ENCODE data around the gene RIC1.

Gene RIC1

GRCh38 chr9:5735072-5735471, 106.2 kb downstream of the RIC1 start:
- H3K27ac ChIP-seq (ENCODE audit: low read depth, low read length): no peak overlapping the region

GRCh38 chr9:5736563-5737346, 107.8 kb downstream of the RIC1 start:
- no peak overlapping the region for H3K27ac ChIP-seq (ENCODE audit: low read depth, low read length)
- H3K27me3 ChIP-seq (ENCODE audit: control insufficient read depth, insufficient read depth, low read length): no peaks in the 10 kb centered on the region
- H3K4me3 ChIP-seq (ENCODE audit: low read depth, low read length): no peak overlapping the region
- H3K9me3 ChIP-seq (ENCODE audit: control insufficient read depth, insufficient read depth, low read length): no peaks in the 10 kb centered on the region
- H3K36me3 ChIP-seq (ENCODE audit: control insufficient read depth, insufficient read depth, low read length): peaks cover 14% of the 10 kb centered on the region
- H3K9ac ChIP-seq (ENCODE audit: low read depth, low read length): no peak overlapping the region
- H3K4me1 ChIP-seq (ENCODE audit: control insufficient read depth, insufficient read depth, low read length): no peaks in the 10 kb centered on the region

More at GRCh38 chr9:5735072-5735471, 106.2 kb downstream of the RIC1 start:
- Histone ChIP-seq H3K4me3 (ENCODE audit: low read depth, low read length) (no peak overlapping the region), H3K4me1 (ENCODE audit: control insufficient read depth, insufficient read depth, low read length) (no peaks in the 10 kb centered on the region), H3K27me3 (ENCODE audit: control insufficient read depth, insufficient read depth, low read length) (no peaks in the 10 kb centered on the region), H3K9ac (ENCODE audit: low read depth, low read length) (no peak overlapping the region), H3K9me3 (ENCODE audit: control insufficient read depth, insufficient read depth, low read length) (no peaks in the 10 kb centered on the region), H3K36me3 (ENCODE audit: control insufficient read depth, insufficient read depth, low read length) (peaks cover 16% of the 10 kb centered on the region)

- Histone ChIP-seq H3K27ac (ENCODE audit: low read depth, low read length) (no peak overlapping the region), H3K4me1 (ENCODE audit: control insufficient read depth, insufficient read depth, low read length) (no peaks in the 10 kb centered on the region), H3K4me3 (ENCODE audit: low read depth, low read length) (no peak overlapping the region), H3K27me3 (ENCODE audit: control insufficient read depth, insufficient read depth, low read length) (no peaks in the 10 kb centered on the region), H3K36me3 (ENCODE audit: control insufficient read depth, insufficient read depth, low read length) (peaks cover 42% of the 10 kb centered on the region), H3K9ac (ENCODE audit: low read depth, low read length) (no peak overlapping the region), H3K9me3 (ENCODE audit: control insufficient read depth, insufficient read depth, low read length) (no peaks in the 10 kb centered on the region)
Measured at GRCh38 chr9:5743109-5743508, 114.2 kb downstream of the RIC1 start.

GRCh38 chr9:5748438-5748837, 119.5 kb downstream of the RIC1 start:
- H3K36me3 ChIP-seq (ENCODE audit: control insufficient read depth, insufficient read depth, low read length): peaks cover 56% of the 10 kb centered on the region
- no peak overlapping the region for H3K9ac ChIP-seq (ENCODE audit: low read depth, low read length)
- H3K9me3 ChIP-seq (ENCODE audit: control insufficient read depth, insufficient read depth, low read length): no peaks in the 10 kb centered on the region
- no peak overlapping the region for H3K27ac ChIP-seq (ENCODE audit: low read depth, low read length)
- H3K4me3 ChIP-seq (ENCODE audit: low read depth, low read length): no peak overlapping the region
- H3K4me1 ChIP-seq (ENCODE audit: control insufficient read depth, insufficient read depth, low read length): no peaks in the 10 kb centered on the region
- H3K27me3 ChIP-seq (ENCODE audit: control insufficient read depth, insufficient read depth, low read length): no peaks in the 10 kb centered on the region

- no peak overlapping the region for H3K4me3 ChIP-seq (ENCODE audit: low read depth, low read length)
- H3K4me1 ChIP-seq (ENCODE audit: control insufficient read depth, insufficient read depth, low read length): no peaks in the 10 kb centered on the region
- peaks cover 55% of the 10 kb centered on the region for H3K36me3 ChIP-seq (ENCODE audit: control insufficient read depth, insufficient read depth, low read length)
- no peaks in the 10 kb centered on the region for H3K9me3 ChIP-seq (ENCODE audit: control insufficient read depth, insufficient read depth, low read length)
- no peak overlapping the region for H3K27ac ChIP-seq (ENCODE audit: low read depth, low read length)
- H3K27me3 ChIP-seq (ENCODE audit: control insufficient read depth, insufficient read depth, low read length): no peaks in the 10 kb centered on the region
- H3K9ac ChIP-seq (ENCODE audit: low read depth, low read length): no peak overlapping the region
Measured at GRCh38 chr9:5749306-5749705, 120.4 kb downstream of the RIC1 start.

- Histone ChIP-seq H3K27me3 (ENCODE audit: control insufficient read depth, insufficient read depth, low read length) (no peaks in the 10 kb centered on the region), H3K9ac (ENCODE audit: low read depth, low read length) (no peak overlapping the region), H3K27ac (ENCODE audit: low read depth, low read length) (no peak overlapping the region), H3K4me1 (ENCODE audit: control insufficient read depth, insufficient read depth, low read length) (no peaks in the 10 kb centered on the region), H3K36me3 (ENCODE audit: control insufficient read depth, insufficient read depth, low read length) (peaks cover 48% of the 10 kb centered on the region), H3K4me3 (ENCODE audit: low read depth, low read length) (no peak overlapping the region), H3K9me3 (ENCODE audit: control insufficient read depth, insufficient read depth, low read length) (no peaks in the 10 kb centered on the region)
Measured at GRCh38 chr9:5750569-5750968, 121.7 kb downstream of the RIC1 start.

GRCh38 chr9:5756633-5757032, 127.7 kb downstream of the RIC1 start:
- H3K27ac ChIP-seq (ENCODE audit: low read depth, low read length): no peak overlapping the region
- H3K9ac ChIP-seq (ENCODE audit: low read depth, low read length): no peak overlapping the region
- no peaks in the 10 kb centered on the region for H3K9me3 ChIP-seq (ENCODE audit: control insufficient read depth, insufficient read depth, low read length)
- peaks cover 37% of the 10 kb centered on the region for H3K36me3 ChIP-seq (ENCODE audit: control insufficient read depth, insufficient read depth, low read length)
- no peak overlapping the region for H3K4me3 ChIP-seq (ENCODE audit: low read depth, low read length)
- peaks cover 17% of the 10 kb centered on the region for H3K4me1 ChIP-seq (ENCODE audit: control insufficient read depth, insufficient read depth, low read length)
- no peaks in the 10 kb centered on the region for H3K27me3 ChIP-seq (ENCODE audit: control insufficient read depth, insufficient read depth, low read length)

GRCh38 chr9:5760338-5760737, 131.4 kb downstream of the RIC1 start:
- peaks cover 61% of the 10 kb centered on the region for H3K36me3 ChIP-seq (ENCODE audit: control insufficient read depth, insufficient read depth, low read length)
- H3K9ac ChIP-seq (ENCODE audit: low read depth, low read length): no peak overlapping the region
- H3K4me1 ChIP-seq (ENCODE audit: control insufficient read depth, insufficient read depth, low read length): peaks cover 17% of the 10 kb centered on the region
- no peaks in the 10 kb centered on the region for H3K27me3 ChIP-seq (ENCODE audit: control insufficient read depth, insufficient read depth, low read length)
- H3K9me3 ChIP-seq (ENCODE audit: control insufficient read depth, insufficient read depth, low read length): no peaks in the 10 kb centered on the region
- no peak overlapping the region for H3K4me3 ChIP-seq (ENCODE audit: low read depth, low read length)
- no peak overlapping the region for H3K27ac ChIP-seq (ENCODE audit: low read depth, low read length)

- peaks cover 65% of the 10 kb centered on the region for H3K36me3 ChIP-seq (ENCODE audit: control insufficient read depth, insufficient read depth, low read length)
- no peak overlapping the region for H3K9ac ChIP-seq (ENCODE audit: low read depth, low read length)
- no peaks in the 10 kb centered on the region for H3K27me3 ChIP-seq (ENCODE audit: control insufficient read depth, insufficient read depth, low read length)
- peaks cover 17% of the 10 kb centered on the region for H3K4me1 ChIP-seq (ENCODE audit: control insufficient read depth, insufficient read depth, low read length)
- H3K27ac ChIP-seq (ENCODE audit: low read depth, low read length): no peak overlapping the region
- H3K9me3 ChIP-seq (ENCODE audit: control insufficient read depth, insufficient read depth, low read length): no peaks in the 10 kb centered on the region
- no peak overlapping the region for H3K4me3 ChIP-seq (ENCODE audit: low read depth, low read length)
Measured at GRCh38 chr9:5762421-5762820, 133.5 kb downstream of the RIC1 start.

- H3K4me1 ChIP-seq (ENCODE audit: control insufficient read depth, insufficient read depth, low read length): peaks cover 12% of the 10 kb centered on the region
- peaks cover 71% of the 10 kb centered on the region for H3K36me3 ChIP-seq (ENCODE audit: control insufficient read depth, insufficient read depth, low read length)
Measured at GRCh38 chr9:5764130-5764868, 135.4 kb downstream of the RIC1 start.

More at GRCh38 chr9:5764130-5764868, 135.4 kb downstream of the RIC1 start:
- Histone ChIP-seq H3K27me3 (ENCODE audit: control insufficient read depth, insufficient read depth, low read length) (no peaks in the 10 kb centered on the region), H3K9me3 (ENCODE audit: control insufficient read depth, insufficient read depth, low read length) (no peaks in the 10 kb centered on the region), H3K4me3 (ENCODE audit: low read depth, low read length) (no peak overlapping the region), H3K9ac (ENCODE audit: low read depth, low read length) (no peak overlapping the region), H3K27ac (ENCODE audit: low read depth, low read length) (no peak overlapping the region)

Measured in HUES48 (cell line).